HG02884 (cell line): ENCODE results near the gene MAGI1.
"Not testable (repeated sequence)": the region's sequence is repeated elsewhere in the genome, so short reads cannot be mapped to it uniquely, and the experiment has no call there.

Experiments
- ATAC-seq: cut with Tn5 transposase; IDR thresholded peaks from one replicate; pipeline ENCODE4 v1.9.1; 2021; ENCODE audit warnings: mild to moderate bottlenecking, moderate library complexity; ENCODE audit not compliant: unreplicated experiment

The MAGI1 gene

DNA sequence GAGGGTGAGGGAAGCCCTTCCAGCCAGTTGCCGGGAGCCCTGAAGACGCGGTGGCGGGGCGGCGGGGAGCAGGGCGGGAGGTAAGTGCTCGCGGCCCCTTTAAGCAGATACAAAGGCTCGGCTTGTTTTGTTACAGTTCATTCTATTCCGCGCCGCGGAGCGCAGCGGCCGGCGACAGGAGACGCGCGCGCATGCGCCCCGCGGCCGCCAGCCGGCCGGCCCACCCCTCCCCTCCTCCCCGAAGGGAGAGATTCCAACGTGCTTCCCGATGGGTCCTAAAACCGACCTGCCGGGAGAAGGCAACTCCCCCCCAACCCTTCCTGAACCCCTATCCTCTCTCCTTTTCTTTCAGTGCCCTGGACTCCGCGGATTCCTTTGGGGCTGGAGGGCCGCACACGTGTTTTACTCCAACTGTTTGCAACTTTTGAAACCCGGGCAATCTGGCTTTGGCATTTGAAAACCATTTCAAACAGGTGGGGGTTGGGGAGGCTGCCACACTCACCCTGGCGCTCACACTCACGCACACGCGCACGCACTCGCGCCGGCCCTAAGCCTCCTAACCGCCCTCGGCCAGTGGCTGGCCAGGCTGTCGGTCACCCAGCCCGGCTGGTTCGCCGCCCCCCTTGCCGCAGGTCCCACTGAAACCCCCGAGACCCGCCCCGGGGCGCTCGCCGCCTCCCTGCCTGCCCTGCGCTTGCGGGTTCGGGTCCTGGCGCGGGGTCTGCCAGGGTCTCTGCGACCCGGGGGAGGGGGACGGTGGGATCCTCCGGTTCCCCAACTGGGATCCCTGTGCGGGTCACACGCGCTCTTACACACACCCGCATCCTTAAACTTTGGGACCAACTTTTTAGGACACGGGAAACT is at the start of gene MAGI1:
Gene MAGI1, minus strand, starts transcription at position 193 of the 864 bp plus-strand sequence. CDS start 610 bp downstream, outside the sequence.
- peak; percentile 76 for ATAC-seq

- no peak for ATAC-seq
Observed at GRCh38 chr3:66083784-66084213, 45.1 kb upstream of the MAGI1 start.

DNA sequence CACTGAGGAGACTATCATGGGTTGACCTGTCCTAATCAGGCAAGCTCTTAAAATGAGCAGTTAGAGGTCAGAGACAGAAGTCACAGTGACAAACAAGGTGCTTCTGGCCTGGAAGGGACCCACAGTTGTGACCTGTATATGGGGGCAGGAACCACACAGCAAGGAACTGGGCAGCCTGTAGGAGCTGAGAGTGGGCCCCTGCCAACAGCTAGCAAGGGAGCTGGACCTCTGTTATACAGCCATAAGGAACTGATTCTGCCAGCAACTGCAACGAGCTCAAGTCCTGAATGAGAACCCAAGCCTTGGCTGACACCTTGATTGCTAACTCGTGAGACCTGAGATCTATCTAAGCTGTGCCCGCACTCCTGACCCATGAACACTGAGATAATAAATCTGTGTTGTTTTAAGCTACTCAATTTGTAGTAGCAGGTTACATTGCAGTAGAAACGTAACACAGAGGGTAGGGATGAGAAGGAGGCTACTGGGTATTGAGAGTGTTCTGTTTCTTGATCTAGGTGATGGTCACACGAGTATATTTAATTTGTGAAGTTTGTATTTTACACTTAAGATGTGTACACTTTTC is 44.5 kb upstream of the MAGI1 start:
- no peak for ATAC-seq

- no peak for ATAC-seq
Observed at GRCh38 chr3:66082679-66083078, 44.0 kb upstream of the MAGI1 start.

GRCh38 chr3:66080167-66080566 is 41.4 kb upstream of the MAGI1 start:
- ATAC-seq = no peak

DNA sequence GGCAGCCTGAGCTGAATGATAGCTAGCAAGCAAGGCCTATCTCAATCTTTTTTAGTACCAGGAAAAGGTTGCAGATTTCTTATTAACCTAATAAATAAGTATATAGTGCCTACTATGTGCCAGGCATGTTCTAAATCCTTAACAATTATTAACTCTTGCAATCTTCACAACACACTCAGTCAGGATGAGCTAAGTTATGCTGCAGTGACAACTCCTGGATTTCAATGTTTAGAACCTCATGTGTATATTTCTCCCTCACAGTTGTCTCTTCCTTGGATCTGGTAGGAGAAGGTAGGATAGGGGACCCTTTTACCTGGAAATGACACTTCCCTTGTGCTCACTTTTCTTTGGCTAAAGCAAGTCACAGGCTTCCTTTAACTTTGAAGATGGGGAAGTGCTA is 39.3 kb upstream of the MAGI1 start:
- no peak for ATAC-seq

- no peak for ATAC-seq
Observed at GRCh38 chr3:66076861-66077470, 38.2 kb upstream of the MAGI1 start.

- ATAC-seq = no peak
Observed at GRCh38 chr3:66075281-66075680, 36.6 kb upstream of the MAGI1 start.

DNA sequence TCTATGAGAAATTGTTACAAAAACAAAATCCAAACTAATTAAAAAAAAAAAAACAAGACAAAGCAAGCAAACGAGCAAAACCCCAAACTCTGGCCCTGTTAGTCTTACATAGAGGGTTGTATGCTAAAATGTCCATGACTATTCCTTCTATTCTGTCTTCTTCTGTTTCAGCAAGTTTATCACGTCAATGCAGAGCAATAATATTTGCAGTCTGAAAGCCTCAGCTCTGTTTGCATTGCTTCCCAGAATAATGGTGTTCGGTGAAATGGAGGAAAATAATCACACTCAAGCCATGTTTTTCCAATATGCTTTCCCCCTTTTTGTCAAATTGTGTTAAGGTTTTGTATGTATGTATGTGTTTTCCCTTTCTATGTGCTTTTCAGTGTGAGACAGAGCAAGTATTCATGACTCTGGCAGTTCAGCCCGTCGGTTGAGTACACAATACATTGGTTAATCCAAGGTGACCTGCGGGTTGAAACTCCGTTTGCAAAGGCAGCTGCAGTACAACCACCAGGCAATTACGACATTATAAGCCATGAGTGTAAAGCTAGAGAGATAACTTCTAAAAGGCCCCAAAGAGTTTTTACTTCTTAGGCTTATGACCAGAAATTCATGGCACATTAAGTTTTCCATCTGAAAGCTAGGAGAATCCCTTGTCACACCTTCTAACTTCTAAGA is 34.9 kb upstream of the MAGI1 start:
- no peak for ATAC-seq

DNA sequence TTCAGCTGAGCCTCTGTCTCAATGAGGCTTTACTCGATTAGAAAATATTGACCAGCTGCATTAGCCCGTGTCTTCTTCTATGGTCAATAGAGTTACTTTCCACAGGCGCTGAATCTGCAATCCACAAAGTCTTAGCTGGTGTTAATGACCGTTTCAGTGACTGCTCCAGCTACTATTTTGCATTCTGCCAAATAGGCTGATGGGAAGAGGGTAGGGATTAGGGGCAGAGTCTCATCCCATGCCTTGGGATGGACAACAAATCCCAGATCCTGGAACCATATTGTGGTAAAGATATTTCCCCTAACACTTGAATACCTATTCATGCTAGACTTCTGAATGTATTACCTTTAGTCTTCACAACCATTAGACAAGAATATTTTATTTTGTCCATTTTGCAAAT is 29.5 kb upstream of the MAGI1 start:
- no peak for ATAC-seq

DNA sequence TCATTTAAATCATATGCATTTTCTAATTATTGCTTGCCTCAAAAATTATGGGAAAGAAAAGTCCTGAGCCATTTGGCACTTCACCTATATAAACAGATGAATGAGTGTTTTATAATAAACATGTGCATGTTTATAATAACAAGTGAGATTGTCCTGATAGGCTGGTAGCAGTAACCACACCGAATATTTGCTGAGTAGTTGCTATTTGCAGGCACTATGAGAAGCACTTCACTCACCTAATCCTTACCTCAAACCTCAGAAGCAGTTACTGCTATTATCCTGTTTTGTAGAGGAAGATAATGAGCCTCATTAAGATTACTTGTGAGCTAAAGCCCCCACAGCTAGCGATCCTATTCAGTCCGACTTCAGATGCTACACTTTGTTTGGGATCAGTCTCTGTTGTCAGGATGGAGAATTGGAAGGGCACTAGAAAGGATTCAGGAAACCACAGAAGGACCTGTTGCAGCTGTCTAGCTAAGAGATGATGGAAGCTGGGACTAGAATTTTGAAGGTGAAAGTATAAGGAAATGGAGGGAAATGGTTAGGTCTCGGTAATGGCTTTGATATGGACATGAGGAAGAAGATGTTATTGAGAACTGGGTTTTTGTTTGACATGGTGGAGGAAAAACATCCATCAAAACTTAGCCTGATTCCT is 28.4 kb upstream of the MAGI1 start:
- no peak for ATAC-seq

DNA sequence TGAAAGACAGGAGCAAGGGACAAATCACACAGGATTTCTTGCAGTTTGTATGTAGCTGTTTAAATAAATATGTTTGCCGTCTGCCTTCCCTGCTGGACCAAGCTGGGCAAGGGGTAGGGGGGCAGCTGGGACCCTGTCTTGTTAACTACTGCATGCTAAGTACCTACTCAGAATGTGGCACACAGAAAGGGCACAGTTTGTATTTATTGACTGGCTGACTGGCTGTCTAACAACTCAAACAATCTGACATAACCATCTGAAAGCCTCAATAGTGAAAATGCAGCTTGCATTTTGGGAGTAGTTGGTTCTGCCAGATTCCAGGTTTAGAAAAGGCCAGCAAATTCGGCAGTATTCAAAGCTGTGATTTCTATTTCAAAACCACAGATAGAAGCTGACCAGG is 16.6 kb upstream of the MAGI1 start:
- no peak for ATAC-seq

- ATAC-seq = no peak
Observed at GRCh38 chr3:66053550-66054094, 14.9 kb upstream of the MAGI1 start.

- ATAC-seq = no peak
Observed at GRCh38 chr3:66052721-66053549, 14.2 kb upstream of the MAGI1 start.

GRCh38 chr3:66050821-66051220 is 12.1 kb upstream of the MAGI1 start:
- ATAC-seq = no peak

DNA sequence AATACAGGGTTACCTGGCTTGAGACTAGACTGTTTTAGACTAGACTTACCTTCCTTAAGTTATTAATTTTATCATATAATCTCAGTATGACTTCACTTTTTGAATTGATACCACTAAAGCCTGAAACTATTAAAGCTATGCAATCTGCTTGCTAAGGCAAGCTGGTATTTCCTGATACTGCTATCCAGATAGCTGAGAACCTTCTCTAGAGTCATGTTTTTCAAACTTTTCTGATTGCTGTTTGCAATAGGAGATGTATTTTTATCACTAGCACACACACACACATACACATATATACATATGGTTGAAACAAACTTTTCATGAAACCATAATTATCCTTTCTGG is 9.3 kb upstream of the MAGI1 start:
- no peak for ATAC-seq

GRCh38 chr3:66047311-66048050 is 8.8 kb upstream of the MAGI1 start:
- no peak for ATAC-seq

DNA sequence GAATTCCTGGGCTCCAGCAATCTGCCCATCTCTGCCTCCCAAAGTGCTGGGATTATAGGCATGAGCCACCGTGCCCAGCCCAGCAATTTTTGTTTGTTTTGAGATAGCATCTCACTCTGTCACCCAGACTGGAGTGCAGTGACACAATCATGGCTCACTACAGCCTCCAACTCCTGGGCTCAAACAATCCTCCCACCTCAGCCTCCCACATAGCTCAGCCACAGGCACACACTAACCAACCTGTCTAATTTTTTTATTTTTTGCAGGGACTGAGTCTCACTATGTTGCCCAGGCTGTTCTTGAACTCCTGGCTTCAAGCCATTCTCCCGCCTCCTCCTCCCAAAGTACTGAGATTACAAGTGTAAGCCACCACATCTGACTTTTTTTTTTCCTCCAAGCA is 7.6 kb upstream of the MAGI1 start:
- not testable (repeated sequence) for ATAC-seq

- no peak for ATAC-seq
Observed at GRCh38 chr3:66041828-66042227, 3.1 kb upstream of the MAGI1 start.
